RCC 7860 (cell line): ENCODE results near the gene PIP5K1A.
"Not testable (repeated sequence)": the region's sequence is repeated elsewhere in the genome, so short reads cannot be mapped to it uniquely, and the experiment has no call there.

Experiments
- DNase-seq: peaks from one replicate; pipeline ENCODE4 v3.0.0-alpha.2; 2015; ENCODE audit warnings: low spot score
- FAIRE-seq: peaks from 2 replicates; lab custom pipeline; 2012; peaks lifted over from hg19 to GRCh38; lab: Jason Lieb, UNC

The PIP5K1A gene

DNA sequence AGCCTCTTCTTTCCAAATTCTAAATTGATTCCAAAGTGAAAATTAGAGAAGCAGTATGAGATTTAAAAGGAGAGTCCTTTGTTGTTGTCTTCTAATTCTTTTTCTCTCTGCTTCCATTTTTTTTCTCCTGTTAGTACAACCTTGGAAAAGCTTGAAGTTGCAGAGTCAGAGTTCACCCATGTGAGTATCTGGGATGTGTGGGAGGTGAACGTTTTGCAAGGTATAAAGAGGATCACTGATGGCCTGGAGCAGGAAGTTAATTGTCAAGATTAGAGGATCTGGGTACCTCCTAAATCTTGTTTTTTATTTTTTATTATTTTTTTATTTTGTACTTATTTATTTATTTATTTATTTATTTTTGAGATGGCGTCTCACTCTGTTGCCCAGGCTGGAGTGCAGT, 48.4 kb downstream of the PIP5K1A start:
- DNase-seq: no peak
- FAIRE-seq: no peak

- peak; percentile 77 for DNase-seq
- FAIRE-seq: peak; percentile 73
These were observed 53.5 kb downstream of the PIP5K1A start for GRCh38 chr1:151251656-151252470.

DNA sequence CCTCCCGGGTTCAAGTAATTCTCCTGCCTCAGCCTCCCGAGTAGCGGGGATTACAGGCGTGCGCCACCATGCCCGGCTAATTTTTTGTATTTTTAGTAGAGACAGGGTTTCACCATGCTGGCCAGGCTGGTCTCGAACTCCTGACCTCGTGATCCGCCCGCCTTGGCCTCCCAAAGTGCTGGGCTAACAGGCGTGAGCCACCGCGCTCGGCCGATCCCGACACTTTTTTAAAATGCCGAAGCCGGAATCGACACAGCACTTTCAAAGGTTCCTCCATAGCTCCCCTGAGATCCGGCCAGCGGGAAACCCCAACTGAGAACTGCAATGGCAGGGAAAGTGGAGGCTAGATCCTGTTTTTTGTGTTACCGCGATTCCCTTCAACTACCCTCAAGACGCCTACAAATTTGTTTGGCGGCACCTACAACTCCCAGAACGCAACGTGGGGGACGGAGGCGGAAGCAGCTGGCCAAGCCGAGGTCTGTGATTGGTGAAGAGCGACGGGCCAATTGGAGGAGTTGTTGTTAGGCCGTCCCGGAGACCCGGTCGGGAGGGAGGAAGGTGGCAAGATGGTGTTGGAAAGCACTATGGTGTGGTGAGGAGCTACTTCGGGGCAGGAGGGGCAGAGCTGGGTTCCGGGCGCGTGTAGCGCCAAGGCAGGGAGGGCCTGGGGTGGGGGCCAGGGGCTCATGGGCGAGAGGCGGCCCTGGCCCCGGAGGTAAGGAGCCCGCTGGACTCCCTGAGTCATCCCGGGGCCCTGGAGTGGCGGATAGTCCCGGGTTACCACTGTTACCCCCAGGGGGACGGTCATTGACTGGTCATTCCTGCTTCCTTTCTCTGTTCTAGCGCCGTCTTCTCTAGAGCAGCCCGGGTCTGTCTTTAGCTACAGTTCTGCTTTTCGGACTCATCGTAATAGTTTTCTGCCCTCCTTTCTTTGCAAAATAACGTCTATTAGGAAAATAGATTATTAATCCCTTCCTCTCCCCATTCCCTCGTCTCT, 56.2 kb downstream of the PIP5K1A start, which contains the start of gene PSMD4:
Gene PSMD4, plus strand, starts transcription at position 518 of the 997 bp plus-strand sequence. Its CDS starts 49 bp downstream, at position 567.
- DNase-seq (peak; percentile 92), FAIRE-seq (peak; percentile 83)

DNA sequence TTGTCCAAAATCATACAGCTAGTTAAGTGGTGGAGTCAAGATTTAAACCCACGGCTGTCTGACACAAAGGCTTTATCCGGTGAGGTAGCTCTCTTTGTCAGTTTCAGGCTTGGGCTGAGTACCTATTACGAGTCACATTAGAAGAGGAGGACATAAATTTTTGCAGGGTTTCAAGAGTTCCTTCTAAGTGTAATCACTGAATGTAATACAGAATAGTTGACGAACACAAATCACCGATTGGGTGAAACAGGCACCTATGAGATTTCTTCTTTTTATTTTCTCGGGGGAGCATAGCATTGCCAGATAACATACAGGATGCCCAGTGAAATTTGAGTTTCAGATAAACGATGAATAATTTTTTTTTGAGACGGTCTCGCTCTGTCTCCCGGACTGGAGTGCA, 57.0 kb downstream of the PIP5K1A start:
- no peak for DNase-seq
- no peak for FAIRE-seq

DNA sequence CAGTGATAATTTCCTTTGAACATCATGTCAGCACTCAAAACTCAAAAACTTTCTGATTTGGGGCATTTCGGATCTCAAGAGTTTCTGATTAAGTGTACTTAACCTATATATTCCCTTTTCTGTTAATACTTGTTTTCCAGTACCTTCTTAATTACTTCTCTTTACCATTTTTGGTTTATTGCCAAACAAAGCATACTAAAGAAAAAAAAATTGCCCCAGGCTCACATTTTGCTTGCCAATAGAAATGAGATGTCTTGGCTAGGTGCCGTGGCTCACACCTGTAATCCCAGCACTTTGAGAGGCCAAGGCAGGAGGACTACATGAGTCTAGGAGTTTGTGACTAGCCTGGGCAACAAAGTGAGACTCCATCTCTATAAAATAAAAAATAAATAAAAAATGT, 61.0 kb downstream of the PIP5K1A start:
- FAIRE-seq (no peak), DNase-seq (no peak)

GRCh38 chr1:151265446-151266236, 67.3 kb downstream of the PIP5K1A start:
- no peak for DNase-seq
- no peak for FAIRE-seq

GRCh38 chr1:151266315-151266714, 68.0 kb downstream of the PIP5K1A start:
- FAIRE-seq (no peak), DNase-seq (no peak)

DNA sequence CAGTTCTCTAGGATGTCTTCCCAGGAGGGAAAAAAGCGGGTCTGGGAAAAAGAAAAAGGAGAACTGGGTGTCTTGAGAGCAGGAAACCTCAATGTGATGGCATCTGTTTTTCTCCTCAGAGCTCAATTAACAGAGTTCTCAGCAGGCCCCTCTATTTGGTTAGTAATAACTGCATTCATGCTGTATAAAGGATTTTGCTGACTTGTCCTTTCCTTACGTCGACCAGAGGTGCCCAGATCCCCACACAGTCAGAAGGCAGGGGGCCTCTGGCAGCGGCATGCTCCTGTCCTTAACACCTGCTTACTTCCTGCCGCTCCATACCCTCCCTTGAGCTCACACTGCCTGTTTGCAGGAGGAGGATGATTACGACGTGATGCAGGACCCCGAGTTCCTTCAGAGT, 68.5 kb downstream of the PIP5K1A start:
- FAIRE-seq (no peak), DNase-seq (no peak)

DNA sequence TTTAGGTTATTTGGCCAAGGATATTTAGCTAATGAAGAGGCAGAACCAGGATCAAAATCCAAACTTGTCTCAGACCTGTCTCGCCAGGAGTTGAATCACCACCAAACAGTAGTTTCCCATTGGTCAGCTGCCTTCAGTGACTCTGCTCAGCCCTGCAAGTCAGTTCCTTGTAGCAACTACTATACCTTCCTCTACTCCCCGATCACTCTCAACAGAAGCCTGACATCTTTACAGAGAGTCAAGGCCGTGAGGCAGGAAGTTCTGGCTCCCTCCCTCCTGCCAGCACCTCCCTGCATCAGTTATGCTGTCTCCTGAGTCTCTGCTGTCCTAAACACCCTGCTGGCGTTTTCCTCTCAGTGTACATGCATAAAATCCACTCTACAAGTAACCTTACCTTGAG, 69.4 kb downstream of the PIP5K1A start:
- FAIRE-seq (no peak), DNase-seq (no peak)

DNA sequence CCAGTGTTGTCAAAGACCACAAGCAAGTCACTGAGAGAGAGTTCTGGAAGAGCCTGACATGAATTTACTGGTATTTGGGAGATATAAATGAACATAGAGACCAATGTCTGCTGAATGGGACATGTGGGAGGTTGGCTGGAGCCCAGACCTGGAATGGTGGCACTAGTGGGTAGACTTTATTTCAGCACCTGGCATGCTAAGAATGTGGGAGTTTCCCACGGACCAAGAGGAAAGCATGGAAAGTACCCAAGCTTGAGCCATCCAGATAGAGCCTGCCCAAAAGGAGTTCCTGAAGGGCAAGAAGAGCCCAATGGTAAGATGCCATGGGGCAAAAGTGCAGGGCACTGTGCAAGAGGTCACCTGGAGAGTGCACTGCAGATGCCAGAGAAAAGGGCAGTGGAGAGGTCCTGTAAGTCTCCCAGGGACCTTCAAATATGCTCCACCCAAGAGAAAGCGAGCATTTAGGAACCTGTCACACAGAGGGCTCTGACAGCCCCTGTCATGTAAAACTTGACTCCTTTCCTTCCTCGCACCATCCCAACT, 75.6 kb downstream of the PIP5K1A start:
- DNase-seq (peak; percentile 26), FAIRE-seq (no peak)

DNA sequence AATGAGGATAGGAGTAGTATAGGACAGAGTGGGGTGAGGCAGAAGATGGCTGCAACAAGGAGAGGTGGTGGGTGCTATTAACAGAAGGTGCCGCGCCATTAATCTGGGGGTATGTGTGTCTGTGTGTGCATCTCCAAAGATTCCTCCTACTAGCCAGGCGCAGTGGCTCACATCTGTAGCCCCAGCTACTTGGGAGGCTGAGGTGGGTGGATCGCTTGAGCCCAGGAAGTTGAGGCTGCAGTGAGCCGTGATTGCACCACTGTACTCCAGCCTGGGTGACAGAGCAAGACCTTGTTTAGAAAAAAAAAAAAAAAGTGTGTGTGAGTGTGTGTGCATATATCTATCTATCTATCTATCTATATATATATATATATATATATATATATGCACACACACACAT, 77.0 kb downstream of the PIP5K1A start:
- FAIRE-seq, DNase-seq: not testable (repeated sequence)

DNA sequence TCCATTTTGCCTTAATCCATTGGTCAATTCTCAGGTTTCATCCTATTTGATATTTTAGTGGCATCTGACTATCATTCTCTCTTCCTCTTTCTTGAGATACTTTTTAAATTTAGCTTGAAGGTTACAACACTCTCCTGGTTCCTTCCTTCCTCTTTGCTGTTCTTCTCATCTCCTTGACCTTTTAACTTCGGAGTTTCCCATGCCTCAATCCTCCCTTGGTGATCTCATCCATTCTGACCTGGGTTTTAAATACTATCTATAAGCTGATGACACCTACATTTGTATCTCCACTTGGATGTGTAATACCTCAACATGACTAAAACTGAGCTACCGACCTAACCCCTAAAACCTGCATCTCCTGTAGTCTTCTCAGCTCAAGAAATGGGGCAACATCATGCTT, 78.9 kb downstream of the PIP5K1A start:
- DNase-seq (no peak), FAIRE-seq (no peak)

DNA sequence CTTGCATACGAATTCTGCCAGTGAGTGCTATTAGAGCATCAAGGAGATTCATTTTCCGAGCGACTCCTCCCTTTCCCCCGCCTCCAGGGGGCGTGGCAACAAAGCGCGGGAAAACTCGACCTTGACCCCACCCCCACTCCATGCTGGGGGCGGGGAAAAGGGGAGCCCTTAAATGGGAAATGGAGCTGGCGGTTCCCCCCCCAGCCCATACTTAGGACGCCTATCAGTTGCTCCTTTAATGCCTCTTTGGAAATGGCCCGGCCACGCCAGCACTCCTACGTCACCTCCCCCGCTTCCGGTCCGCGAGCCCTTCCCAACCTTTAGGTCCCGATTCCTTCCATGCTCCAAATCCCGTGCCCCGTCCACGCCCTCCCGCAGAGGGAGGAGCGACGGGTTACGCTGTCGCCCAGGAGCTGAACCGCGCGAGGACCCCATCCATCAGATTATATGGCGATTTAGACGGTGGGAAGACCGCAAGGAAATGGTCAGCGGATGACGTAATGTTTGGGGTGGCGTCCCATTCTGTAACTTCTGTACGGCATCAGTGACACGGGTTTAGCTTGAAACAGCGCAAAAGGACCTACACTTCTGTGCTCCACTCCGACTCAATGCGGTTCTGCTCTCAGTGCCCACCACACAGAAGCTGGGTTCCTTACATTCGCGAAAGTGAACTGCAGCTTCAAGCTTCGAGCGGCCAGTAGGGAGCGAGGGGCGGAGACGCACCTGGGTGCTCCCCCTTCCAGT, 83.0 kb downstream of the PIP5K1A start:
- DNase-seq (peak; percentile 95), FAIRE-seq (peak; percentile 88)

- DNase-seq (peak; percentile 100), FAIRE-seq (peak; percentile 92)
These were observed 83.9 kb downstream of the PIP5K1A start, which contains the start of gene ZNF687 for GRCh38 chr1:151281969-151282882. TSS of gene ZNF687 (plus strand) at chr1:151282299. CDS start at chr1:151286292, 3,993 bp downstream.

DNA sequence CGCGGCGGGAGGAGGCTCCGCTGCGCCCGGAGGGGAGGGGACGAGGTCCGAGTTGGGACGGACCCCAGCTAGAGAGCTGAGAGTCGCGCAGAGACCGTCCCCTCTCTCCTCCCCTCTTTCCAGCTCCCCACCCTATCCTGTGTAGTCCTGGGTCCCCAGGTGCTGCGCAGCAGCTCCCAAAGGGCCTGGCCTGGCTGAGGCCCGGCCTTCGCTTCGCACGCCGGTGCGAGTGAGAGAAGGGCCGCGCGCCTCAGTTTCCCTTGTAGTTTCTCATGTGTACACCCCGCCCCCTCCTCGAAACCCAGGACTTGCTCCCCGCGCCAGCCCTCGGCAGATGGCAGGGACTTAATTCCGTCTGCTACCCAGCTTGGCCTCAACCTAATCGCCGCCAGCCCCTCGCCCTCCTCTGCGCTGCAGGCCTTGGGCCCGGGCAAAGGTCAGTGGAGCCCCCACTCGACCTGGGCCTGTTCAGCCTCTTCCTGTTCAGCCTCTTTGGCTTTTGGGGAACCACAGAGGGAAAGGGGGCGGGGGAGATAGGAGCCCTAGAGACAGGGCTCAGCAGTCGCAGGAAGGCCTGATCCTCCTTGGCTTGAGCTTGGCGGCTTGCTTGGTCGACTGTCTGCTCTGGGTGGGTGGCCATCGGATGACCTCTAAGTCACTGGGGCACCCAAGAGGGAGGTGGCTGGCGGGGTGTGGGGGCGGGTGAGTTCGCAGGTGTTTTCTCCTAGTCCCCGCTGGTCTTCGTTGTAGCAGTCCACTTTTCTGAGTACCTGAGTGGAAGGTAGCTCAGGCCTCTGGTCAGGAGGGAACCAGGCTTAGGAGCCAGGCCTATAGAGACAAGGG, 84.8 kb downstream of the PIP5K1A start:
- DNase-seq (no peak), FAIRE-seq (no peak)

- FAIRE-seq (no peak), DNase-seq (no peak)
These were observed 85.7 kb downstream of the PIP5K1A start for GRCh38 chr1:151284013-151284577.

GRCh38 chr1:151286619-151287340, 88.4 kb downstream of the PIP5K1A start:
- DNase-seq (no peak), FAIRE-seq (no peak)
